GM18870 (cell line): ENCODE data around the gene KCNQ4.

Experiments
- ATAC-seq: cut with Tn5 transposase; IDR thresholded peaks from one replicate; pipeline ENCODE4 v1.9.1; 2021; ENCODE audit warnings: moderate library complexity; ENCODE audit not compliant: unreplicated experiment

Gene KCNQ4

GRCh38 chr1:40857737-40858136 lies 74.2 kb downstream of the KCNQ4 start:
- ATAC-seq: no peak

GRCh38 chr1:40858856-40859416 lies 75.3 kb downstream of the KCNQ4 start:
- no peak for ATAC-seq

- no peak for ATAC-seq
These were observed 77.2 kb downstream of the KCNQ4 start for GRCh38 chr1:40860706-40861223.

GRCh38 chr1:40861224-40862003 lies 77.8 kb downstream of the KCNQ4 start:
- ATAC-seq: no peak

GRCh38 chr1:40862008-40862863 lies 78.6 kb downstream of the KCNQ4 start, which contains the start of gene CITED4:
TSS of gene CITED4 (minus strand) at chr1:40862363. CDS start at chr1:40862127, 236 bp downstream.
- ATAC-seq: peak; percentile 86

- ATAC-seq: no peak
These were observed 84.6 kb downstream of the KCNQ4 start for GRCh38 chr1:40868051-40868723.

- no peak for ATAC-seq
These were observed 86.6 kb downstream of the KCNQ4 start for GRCh38 chr1:40870135-40870728.

- ATAC-seq: no peak
These were observed 88.7 kb downstream of the KCNQ4 start for GRCh38 chr1:40872276-40872675.

- ATAC-seq: no peak
These were observed 90.4 kb downstream of the KCNQ4 start for GRCh38 chr1:40873863-40874472.

- no peak for ATAC-seq
These were observed 92.8 kb downstream of the KCNQ4 start for GRCh38 chr1:40876436-40876761.

GRCh38 chr1:40876891-40877290 lies 93.3 kb downstream of the KCNQ4 start:
- ATAC-seq: no peak

GRCh38 chr1:40877698-40878097 lies 94.1 kb downstream of the KCNQ4 start:
- no peak for ATAC-seq

GRCh38 chr1:40878906-40879305 lies 95.3 kb downstream of the KCNQ4 start:
- ATAC-seq: no peak

- ATAC-seq: no peak
These were observed 96.0 kb downstream of the KCNQ4 start for GRCh38 chr1:40879482-40880175.

- no peak for ATAC-seq
These were observed 97.4 kb downstream of the KCNQ4 start for GRCh38 chr1:40880813-40881549.

- no peak for ATAC-seq
These were observed 100.6 kb downstream of the KCNQ4 start for GRCh38 chr1:40884055-40884795.

- ATAC-seq: no peak
These were observed 102.9 kb downstream of the KCNQ4 start for GRCh38 chr1:40886318-40887011.

GRCh38 chr1:40887012-40887378 lies 103.4 kb downstream of the KCNQ4 start:
- no peak for ATAC-seq
